RPMI7951 (cell line): Measurements from ENCODE around the gene SAC3D1. TPM values are rescaled to one million over a fixed set of nuclear protein-coding genes. Genes with fewer than 3 reads are reported as not detected.
A peak's percentile ranks its signal among the peaks of the same experiment; 100 is the strongest.

ENCODE experiments used
- DNase-seq: peaks from one replicate; pipeline ENCODE4 v3.0.0-alpha.2; 2012; ENCODE audit warnings: low read depth
- total RNA-seq: library from RNA; depleted of rRNA; stranded (reverse); fragments of >200 nt; shearing (Covaris generic); gene quantifications from 2 replicates; pipeline ENCODE4 v1.2.3, GENCODE V29; 2014

Gene SAC3D1
- total RNA-seq, 1 experiment from 2014 or later = 18.9 TPM

DNA sequence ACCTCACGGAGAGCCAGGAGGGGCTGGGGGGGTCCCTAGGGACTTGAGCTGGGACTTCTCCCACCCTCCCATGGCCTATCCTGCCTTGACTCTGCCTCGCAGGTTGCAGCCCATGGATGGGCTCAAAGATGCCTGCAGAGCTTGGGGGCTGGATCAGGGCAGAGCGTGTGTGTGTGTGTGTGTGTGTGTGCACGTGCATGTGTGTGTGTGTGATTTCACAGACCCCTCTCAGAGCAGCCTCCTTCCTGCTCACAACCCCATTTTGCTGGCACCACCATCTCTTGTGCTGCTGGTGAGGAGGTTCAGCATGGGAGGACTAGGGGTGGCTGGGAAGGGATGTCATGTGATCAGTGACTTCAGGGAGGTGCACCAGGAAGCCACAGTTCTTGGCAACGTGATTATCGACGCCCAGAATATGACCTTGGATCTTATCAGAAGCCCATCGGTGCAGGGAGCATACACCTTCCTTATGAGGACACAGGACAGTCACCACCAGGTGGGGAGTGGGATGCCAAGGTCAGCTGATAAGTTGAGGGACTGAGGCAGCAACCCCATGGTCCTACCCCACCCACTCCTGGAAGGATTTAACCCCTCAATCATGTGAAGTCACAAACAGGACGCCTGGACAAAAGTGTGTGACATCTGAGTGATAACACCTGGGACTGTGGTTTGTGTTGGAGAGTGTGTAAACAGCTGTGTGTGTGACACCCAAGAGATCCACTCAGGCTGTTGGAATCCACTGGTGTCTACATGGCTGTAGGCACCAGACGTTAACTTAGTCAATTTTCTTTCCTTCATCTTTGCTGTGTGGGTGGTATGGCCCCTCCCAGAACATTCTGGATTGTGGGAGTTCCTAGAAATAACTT, 19.2 kb downstream of the SAC3D1 start:
- peak; percentile 19 for DNase-seq

DNA sequence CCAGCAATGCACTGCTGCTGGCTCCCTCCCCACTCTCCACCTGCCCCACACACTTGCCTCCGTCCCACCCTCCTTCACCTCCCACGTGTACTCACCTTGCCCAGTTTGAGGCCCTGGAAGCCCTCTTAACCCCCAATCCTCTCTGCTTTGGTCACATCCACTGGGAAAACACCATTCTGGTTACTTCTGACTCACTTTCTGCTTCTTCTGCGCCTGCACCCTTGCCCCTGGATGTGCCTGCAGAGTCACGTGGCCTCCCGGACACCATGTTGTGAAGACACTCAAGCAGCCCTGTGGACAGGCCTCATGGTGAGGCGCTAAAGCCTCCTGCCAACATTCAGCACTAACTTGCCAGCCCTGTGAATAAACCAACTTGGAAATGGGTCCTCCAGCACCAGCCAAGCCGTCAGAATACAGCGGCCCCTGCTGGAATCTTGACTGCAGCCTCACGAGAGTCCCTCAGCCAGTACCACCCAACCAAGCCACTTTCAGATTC, 20.0 kb downstream of the SAC3D1 start:
- peak; percentile 8 for DNase-seq

DNA sequence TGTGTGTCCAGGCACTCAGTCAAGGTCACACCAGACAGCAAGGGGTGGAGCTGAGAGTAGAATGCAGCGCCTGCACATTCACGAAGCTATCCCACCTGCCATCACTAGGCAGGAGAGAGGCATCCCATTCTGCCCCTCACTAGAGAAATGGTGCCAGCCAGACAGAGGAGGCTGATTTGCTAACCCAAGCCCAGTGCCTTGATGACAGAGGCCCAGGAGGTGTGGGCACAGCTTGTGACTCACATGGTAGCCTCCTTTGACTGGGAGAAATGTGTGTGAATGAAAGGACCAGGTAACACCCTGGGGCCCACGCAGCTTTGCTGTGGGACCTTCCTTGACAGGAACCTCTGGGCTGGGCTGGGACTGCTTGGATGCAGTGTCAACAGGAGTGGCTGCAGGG, 22.5 kb downstream of the SAC3D1 start:
- no peak for DNase-seq

DNA sequence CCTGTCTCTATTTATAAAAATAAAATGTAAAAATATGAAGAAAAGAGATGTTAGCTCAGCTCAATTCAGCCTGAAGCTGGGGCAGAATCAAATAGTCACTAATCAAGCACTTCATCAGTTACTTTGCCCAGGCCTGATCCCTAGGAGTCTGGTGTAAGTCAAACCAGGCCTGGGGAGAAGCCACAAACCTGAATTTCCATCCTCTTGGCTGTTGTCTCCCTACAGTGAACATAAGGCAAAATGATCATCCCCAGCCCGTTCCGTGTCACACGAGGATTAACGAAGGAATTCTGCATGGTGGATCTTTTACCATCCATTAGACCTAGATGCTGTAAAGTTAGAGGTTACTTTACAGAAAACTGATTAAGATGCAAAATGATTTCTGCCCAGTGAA, 23.8 kb downstream of the SAC3D1 start:
- no peak for DNase-seq

DNA sequence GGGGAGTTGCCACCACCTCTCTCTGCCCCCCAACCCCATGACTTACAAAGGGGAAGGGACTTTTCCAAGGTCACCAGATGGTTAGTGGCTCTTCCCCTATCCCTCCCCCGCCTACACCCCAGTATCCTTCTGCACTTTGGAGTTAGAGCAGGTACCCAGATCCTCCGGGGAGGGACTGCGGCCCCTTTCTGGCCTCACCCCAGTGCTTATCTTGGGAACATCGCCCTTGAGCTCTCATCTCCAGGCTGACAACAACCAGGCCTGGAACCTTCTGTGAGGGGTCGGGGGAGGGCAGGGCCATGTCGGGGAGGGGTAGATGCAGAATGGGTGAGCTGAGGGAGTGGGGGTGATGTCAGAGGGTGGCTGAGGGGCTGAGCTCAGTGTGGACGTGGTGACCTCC, 24.8 kb downstream of the SAC3D1 start:
- DNase-seq = no peak

DNA sequence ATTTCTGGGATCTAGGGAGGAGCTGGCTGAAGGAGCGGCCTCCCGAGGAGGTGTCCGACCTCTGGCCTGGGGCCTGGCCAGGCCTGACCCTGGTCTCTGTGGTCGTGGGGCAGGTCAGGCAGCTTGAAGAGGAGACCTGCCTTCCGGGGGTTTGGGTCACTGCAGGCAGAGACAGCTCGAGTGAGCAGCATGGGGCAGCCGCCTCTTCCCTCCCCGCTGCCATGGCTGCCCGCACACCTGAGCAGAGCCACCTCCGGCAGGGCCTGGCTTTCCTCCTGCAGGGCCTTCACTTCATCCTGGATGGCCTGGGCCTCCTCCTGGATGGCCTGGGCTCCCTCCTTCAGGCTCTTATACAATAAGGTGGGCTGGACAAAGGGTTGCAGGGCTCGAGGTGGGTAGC, 25.3 kb downstream of the SAC3D1 start:
- no peak for DNase-seq

DNA sequence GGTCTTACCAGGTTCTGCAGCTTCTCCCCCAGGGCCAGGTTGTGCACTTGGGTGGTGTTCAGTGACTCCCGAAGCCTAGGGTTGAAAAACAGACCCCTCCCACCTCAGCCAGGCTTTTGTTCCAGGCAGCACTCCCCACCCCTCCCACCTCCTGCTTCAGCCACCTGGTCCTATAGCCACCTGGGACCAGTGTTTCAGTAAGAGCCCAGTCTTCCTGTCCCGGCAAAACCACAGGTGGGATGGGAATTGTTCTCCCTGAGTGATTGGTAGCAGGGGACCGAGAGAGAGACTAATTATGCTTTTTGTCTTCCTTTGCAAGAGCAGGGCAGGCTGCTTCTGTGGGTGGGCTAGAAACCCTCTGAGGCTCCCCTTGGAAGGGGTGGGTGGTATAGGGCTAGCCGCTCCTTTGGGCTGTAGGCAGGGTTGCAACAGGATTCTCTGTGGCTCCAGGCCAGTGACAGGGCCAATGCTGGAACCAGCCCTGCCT, 25.8 kb downstream of the SAC3D1 start:
- DNase-seq = no peak

DNA sequence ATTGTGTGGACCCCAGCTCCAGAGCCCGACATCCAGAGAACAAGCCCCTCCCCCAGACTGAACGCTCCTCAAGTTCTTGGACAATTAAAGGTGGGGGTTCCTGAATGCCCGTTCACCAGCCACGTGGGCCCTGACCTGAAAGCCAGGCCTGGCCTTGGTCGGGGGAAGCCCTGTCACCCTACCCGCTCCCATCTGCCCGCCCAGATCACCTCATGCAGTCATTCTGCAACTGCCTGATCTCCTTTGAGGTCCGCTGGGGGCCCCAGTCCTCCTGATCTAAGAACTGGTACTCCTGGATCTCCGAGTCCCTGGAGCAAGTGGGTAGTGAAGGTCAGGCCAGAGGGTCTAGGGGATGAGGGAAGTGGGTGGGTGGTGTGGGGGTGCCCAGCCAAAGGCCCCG, 26.4 kb downstream of the SAC3D1 start:
- no peak for DNase-seq

DNA sequence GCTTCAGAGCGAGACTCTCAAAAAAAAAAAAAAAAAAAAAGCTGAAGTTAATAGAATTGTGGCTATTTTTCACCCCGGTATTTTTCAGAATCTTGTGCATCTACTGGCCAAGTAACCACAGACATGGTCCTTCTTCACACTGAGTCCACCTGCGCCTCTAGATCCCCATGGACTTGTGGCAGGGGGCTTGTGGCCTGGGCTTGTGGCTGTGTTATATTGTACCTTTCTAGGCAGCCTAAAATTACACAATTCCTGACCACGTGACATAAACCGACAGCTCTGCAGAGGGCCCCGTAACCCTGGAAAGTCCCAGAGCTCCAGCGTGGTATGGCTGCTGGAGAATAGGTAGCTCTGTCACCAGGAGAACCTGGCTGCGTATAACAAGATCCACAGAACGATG, 28.2 kb downstream of the SAC3D1 start:
- DNase-seq = no peak

DNA sequence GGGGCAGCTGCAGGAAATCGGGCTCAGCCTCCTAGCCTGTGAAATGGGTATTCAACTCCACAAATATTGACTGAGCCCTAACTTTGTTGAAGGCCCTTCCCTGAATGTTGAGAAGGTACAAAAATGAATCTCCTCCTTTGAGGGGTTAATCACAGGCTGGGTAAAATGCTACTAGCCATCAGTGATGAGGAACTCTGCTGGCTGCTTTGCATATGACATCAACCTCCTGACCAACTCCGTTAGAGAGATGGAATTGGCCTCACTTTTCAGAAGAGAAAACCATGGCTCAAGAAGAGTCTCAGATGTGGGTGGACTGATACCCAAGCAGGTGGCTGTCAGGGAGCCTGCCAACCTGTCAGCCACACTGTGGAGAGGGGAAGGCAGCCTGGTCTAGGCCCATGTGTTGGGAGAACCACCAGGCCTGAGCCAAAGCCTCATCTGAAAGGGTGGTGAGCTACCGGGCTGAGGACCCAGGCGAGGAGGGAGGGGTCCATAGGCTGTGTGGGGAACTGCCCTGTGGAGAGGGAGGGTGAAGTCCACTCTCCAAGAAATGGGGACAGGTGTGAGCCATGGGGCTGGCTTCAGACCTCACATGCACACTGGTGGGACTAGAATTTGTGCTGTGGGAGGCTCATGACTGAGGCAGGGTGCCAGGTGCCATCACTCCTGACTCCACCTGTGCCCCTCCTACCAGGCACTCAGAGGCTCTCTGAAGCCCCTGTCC, 31.1 kb downstream of the SAC3D1 start:
- DNase-seq = no peak

DNA sequence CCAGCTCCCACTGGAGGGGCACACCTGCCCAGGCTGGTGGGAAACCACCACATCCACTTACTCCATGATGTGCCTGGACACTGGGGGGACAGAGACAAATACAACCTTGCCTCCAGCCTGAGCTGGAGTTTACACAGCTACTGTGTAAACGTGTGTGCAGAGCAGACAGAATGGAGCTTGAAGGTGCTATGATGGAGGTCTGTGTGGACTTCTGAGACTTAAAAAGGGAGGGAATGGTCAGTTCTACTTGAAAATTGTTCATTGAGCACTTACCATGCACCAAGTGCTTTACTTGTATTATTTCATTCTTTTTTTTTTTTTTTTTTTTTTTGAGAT, 31.6 kb downstream of the SAC3D1 start:
- DNase-seq = no peak

DNA sequence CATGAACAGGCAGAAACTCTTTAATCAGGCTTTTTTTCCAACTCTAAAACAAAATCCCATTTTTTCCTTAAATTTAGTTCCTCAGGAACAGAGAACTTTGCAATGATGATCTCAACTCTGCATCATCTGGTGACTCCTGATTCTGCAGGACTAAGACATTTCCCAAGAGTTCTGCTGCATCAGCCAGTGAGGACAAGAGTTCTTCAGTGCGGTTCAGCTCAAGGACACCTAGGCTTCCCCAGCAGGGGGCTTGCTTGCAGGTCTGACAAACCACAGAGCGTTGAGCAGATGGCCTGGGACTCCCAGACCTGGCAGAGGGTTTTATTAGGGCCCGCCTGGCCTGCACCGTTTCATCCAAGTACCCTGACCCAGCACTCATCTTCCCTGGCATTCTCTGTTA, 36.4 kb downstream of the SAC3D1 start:
- DNase-seq = no peak

DNA sequence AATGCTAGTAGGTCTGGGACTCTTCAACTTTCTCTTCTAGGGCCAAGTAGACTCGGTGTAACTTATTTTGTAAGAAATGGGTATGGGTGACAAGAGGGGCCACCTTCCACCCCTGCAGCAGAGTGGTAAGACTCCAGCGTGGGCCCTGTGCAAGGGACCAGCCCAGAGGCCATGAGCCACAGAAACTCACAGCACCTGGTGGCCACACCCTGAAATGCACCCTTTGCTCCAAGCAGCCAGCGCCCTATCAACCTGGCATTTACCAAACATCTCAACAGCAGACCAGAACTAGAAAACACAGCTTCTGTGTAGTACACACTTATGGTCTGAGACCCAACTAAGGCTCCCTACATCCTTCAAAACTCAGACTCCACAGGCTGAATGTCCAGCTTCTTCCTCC, 37.1 kb downstream of the SAC3D1 start:
- peak; percentile 32 for DNase-seq

DNA sequence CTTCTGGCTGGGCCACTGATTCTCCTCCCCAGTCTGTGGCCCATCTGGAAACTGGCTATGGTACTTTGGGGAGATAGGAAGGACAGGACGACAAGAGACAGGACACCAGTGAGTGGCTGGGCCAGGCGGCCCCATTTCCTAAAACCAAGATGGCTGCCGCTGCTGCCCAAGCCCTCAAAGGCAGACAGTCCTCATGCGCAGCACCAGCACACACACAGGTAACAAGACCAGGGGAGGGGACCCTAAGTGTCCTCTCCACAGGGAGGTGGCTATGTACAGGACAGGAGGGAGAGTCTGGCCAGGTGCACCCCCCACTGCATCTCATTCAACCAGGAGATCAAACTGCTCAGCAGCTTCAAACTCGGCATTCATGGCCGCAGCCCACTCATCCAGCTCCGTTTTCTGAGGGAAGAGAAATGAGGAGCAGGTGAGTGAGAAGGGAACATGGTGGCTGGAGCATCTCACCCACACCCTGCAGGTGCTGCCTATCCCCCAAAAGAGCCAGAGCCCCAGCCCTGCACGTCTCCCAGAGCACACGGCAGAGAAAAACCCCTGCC, 37.9 kb downstream of the SAC3D1 start:
- DNase-seq = no peak

DNA sequence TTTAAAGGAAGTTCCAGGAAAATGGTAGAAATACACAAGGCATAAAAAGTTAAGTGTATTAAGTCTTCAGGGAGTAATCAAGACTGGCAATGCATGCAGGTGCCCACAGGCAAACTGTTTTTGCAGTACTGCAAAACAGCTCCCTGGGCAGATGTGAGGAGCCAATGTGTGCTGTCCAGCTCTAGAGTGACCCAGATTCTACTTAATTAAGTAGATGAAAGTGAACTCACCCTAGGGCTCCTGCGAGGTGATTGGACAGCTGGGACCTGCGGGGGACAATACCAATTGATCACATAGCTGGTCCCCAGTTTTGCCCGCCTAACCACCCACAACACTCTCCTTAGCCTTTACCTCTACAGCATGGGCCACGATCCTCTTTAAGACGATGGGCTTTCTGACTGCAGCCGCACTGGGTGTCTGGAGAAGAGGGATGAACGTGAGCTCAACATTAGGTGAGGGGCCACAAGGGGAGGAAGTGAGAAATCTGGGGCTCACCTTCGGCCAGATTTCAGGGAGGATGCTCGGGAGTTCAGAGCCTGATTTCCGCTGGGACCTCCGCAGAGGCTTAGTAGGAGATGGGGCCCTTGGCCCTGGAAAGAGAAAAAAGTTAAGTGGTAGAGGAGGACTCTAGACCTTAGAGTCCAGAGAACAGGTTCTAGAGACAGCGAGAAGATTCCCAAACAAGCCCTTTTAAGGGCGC, 42.3 kb downstream of the SAC3D1 start:
- no peak for DNase-seq

DNA sequence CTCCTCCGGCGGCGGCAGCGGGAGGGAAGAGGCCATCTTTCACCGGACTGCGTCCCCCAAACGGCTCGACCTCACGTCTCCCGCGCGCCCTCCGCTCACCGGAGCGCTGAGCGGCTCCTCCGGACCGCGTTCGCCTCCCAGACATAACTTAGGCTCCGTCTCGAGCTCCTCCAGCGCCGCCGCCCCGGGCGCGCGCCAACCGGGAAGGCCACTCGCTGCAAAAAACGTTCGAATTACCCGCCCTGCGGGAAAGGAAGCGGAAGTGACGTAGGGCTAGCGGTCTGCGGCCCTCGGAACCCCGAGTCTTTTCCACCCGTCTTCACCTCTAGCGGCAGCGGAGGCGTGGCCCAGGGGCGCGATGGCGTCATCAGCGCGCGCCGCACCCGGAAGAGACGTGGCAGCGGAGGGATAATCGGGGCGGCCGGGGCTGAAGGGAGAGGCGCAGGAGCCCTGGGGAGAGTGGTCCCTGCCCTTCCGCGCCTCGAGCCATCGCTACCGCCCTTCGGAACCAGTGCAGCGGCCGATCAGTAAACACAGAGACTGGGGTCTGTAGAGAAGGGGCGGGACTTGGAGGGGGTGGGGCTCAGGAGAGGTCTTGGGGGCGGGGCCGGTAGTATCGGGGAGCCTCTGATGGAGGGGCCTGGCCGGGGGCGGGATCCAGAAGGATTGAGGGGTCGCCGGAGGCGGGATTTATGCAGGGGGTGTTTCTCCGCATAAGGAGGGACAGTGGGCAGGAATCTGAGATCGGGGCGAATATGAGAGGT, 43.0 kb downstream of the SAC3D1 start, which contains the start of the genes CDCA5 and ZFPL1:
Gene CDCA5 (minus strand): TSS at position 207 of the 764 bp plus-strand sequence. CDS start 62 bp downstream, at position 145.
Gene ZFPL1 (plus strand): TSS at position 389 of the 764 bp plus-strand sequence. CDS start 477 bp downstream, outside the sequence.
- peak; percentile 94 for DNase-seq

DNA sequence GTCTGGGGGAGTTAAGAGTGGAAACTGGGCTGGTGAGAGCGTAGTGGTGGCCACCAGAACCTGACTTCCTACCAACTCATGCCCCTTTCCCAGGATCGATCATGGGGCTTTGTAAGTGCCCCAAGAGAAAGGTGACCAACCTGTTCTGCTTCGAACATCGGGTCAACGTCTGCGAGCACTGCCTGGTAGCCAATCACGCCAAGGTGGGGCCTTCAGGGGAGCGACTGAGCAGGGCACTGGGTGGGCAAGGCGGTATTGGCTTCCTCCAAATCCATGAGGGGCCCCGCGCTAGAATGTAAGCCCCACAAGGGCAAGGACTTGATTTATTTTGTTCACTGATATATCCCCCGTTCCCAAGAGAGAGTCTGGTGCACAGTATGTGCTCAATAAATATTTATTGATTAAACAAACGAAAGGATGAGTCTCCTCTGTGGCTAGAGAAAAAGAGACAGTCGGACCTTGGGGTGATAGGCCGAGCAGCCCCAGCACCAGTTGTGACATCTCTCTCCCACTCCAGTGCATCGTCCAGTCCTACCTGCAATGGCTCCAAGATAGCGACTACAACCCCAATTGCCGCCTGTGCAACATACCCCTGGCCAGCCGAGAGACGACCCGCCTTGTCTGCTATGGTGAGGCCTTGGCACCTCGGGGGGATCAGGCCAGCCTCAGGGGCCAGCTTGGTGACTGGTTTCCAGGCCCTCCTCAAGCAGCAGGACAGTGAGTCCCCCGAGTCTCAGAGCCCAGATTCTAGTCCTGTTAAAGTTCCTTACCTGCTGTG, 43.8 kb downstream of the SAC3D1 start:
- DNase-seq = no peak

DNA sequence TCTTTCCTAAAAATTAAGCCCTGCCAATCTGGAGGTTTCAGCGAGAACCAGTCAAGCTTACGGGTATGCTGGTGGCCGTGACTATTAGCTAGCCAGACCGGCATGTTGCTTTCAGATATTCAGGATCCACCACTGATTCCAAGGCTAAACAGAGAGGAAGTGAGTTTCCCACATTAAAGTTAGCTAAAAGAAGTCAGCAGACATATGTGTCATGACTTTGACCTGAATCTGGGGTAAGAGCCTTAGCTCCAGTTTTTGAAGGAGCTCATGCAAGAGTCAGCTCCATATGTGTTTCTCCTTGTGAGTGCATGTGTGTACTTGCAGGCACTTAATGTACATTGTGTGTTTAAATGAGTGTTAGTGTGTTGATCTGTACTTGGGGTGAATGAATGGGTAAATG, 44.4 kb downstream of the SAC3D1 start:
- no peak for DNase-seq

DNA sequence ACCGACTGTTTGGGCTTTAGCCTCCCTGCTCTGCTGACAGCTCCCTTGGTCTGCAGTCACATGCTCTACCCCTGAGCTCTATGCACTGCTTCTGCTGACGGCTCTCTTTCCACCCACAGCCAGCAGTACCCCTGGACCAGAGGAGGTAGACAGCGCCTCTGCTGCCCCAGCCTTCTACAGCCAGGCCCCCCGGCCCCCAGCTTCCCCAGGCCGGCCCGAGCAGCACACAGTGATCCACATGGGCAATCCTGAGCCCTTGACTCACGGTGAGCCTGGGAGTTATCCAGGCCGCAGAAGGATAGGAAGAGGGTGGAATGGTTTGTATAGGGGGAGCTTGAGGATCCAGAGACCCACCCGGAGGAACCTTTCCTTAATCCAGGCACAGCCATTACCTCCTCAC, 45.8 kb downstream of the SAC3D1 start:
- DNase-seq = no peak

DNA sequence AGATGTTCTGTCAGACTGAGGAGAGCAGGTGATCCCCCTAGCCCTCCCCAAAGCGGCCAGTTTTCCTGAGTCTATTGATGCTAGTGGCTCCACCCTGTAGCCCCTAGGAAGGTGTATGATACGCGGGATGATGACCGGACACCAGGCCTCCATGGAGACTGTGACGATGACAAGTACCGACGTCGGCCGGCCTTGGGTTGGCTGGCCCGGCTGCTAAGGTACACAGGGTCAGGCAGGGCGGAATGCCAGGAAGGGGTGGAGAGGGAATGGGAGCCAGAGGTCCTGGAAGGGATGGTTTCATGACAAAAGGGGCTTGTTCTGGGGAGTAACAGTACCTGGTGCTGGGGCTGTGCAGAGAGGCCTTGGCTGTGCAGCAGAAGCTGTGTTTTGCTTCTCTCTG, 46.2 kb downstream of the SAC3D1 start:
- no peak for DNase-seq
